SK-N-SH (cell line): ENCODE data around the gene CTLA4. TPM values are rescaled to one million over a fixed set of nuclear protein-coding genes. Genes with fewer than 3 reads are reported as not detected.

Source experiments
- CTCF ChIA-PET: fragments of 300-600, 350-600 bp; formaldehyde crosslinking; extraction: SDS; loops from one replicate; lab custom pipeline; 2021; lab: Yijun Ruan, JAX
- POLR2A ChIA-PET: fragments of 350-600 bp; sonication (Branson Sonifier 250); formaldehyde crosslinking; extraction: SDS; loops from one replicate; lab custom pipeline; 2020; ENCODE audit warnings: antibody characterized with exemption, inconsistent platforms; lab: Yijun Ruan, JAX
- DNase-seq: peaks from one replicate; pipeline ENCODE4 v3.0.0; 2012
- H2AFZ ChIP-seq: fragments of 200-600 bp; sonication (generic); 2 replicates; pipeline ENCODE4 v1.8.1; 2016; ENCODE audit warnings: antibody characterized with exemption, mild to moderate bottlenecking, low read depth
- H3F3A ChIP-seq: fragments of 200-600 bp; sonication (generic); replicated peaks from 2 replicates; pipeline ENCODE3; 2016; ENCODE audit warnings: antibody characterized with exemption, mild to moderate bottlenecking; ENCODE audit not compliant: insufficient read depth
- H3K27ac ChIP-seq, 2 experiments: fragments of 200-500 bp in 1 of 2; fragments of 200-600 bp in 1 of 2; sonication (Bioruptor generic) in 1 of 2; sonication (generic), shearing (Covaris generic) in 1 of 2; 2 replicates each; pipeline versions ENCODE4 v1.5.1 to v1.6.1; 2014 to 2016; ENCODE audit warnings: low read depth in 2 of 2, inconsistent platforms in 1 of 2, low read length in 1 of 2, mild to moderate bottlenecking in 1 of 2, mixed read lengths in 1 of 2
- H3K27me3 ChIP-seq: fragments of 200-600 bp; sonication (generic), shearing (Covaris generic); 2 replicates; pipeline ENCODE4 v1.6.1; 2016; ENCODE audit warnings: mixed run types; ENCODE audit not compliant: insufficient read depth
- H3K36me3 ChIP-seq, 2 experiments: fragments of 200-500 bp in 1 of 2; fragments of 200-600 bp in 1 of 2; sonication (Bioruptor generic) in 1 of 2; sonication (generic) in 1 of 2; replicated peaks in 1 of 2; 2 replicates each; pipeline versions ENCODE3 to v1.5.1; 2014 to 2016; ENCODE audit warnings: low read length in 1 of 2, mild to moderate bottlenecking in 1 of 2; ENCODE audit not compliant: insufficient read depth in 2 of 2, control insufficient read depth in 1 of 2
- H3K4me1 ChIP-seq, 2 experiments: fragments of 200-500 bp in 1 of 2; fragments of 200-600 bp in 1 of 2; sonication (Bioruptor generic) in 1 of 2; sonication (generic), shearing (Covaris generic) in 1 of 2; 2 replicates each; pipeline versions ENCODE4 v1.5.1 to v1.6.1; 2014 to 2016; ENCODE audit warnings: low read depth in 1 of 2, low read length in 1 of 2, mixed run types in 1 of 2; ENCODE audit not compliant: insufficient read depth in 2 of 2, control insufficient read depth in 1 of 2
- H3K4me2 ChIP-seq: fragments of 200-600 bp; sonication (generic), shearing (Covaris generic); 2 replicates; pipeline ENCODE4 v1.6.1; 2017; ENCODE audit warnings: mixed run types
- H3K4me3 ChIP-seq, 2 experiments: fragments of 200-500 bp in 1 of 2; fragments of 200-600 bp in 1 of 2; sonication (Bioruptor generic) in 1 of 2; sonication (generic), shearing (Covaris generic) in 1 of 2; 2 replicates each; pipeline versions ENCODE4 v1.5.1 to v1.8.1; 2014 to 2016; ENCODE audit warnings: low read depth in 2 of 2, inconsistent platforms in 1 of 2, low read length in 1 of 2, mild to moderate bottlenecking in 1 of 2, mixed read lengths in 1 of 2, moderate library complexity in 1 of 2
- H3K79me2 ChIP-seq: fragments of 200-600 bp; sonication (generic); 2 replicates; pipeline ENCODE4 v1.8.1; 2017; ENCODE audit warnings: mild to moderate bottlenecking; ENCODE audit not compliant: insufficient read depth
- H3K9ac ChIP-seq: fragments of 200-600 bp; sonication (generic); 2 replicates; pipeline ENCODE4 v1.6.1; 2017; ENCODE audit warnings: mixed run types
- H3K9me2 ChIP-seq: fragments of 200-600 bp; sonication (generic); 2 replicates; pipeline ENCODE4 v1.6.1; 2017; ENCODE audit warnings: mixed run types
- H3K9me3 ChIP-seq: fragments of 200-600 bp; sonication (generic); 2 replicates; pipeline ENCODE4 v1.6.1; 2017; ENCODE audit warnings: mixed run types, mild to moderate bottlenecking, moderate library complexity
- H4K20me1 ChIP-seq: fragments of 200-600 bp; sonication (generic); 2 replicates; pipeline ENCODE4 v1.6.1; 2017; ENCODE audit warnings: mild to moderate bottlenecking, mixed run types; ENCODE audit not compliant: insufficient read depth
- FOXM1 ChIP-seq: IDR thresholded peaks from 2 replicates; pipeline ENCODE4 v1.4.0; 2012; ENCODE audit warnings: low read depth, mild to moderate bottlenecking
- MAX ChIP-seq: IDR thresholded peaks from 2 replicates; pipeline ENCODE4 v1.4.0; 2012; ENCODE audit warnings: low read depth
- POLR2AphosphoS5 ChIP-seq: IDR thresholded peaks from 2 replicates; pipeline ENCODE4 v1.6.1; 2012; ENCODE audit warnings: low read depth, low read length
- REST ChIP-seq: IDR thresholded peaks from 2 replicates; pipeline ENCODE4 v1.6.1; 2012; ENCODE audit warnings: mild to moderate bottlenecking, low read depth, low read length, moderate library complexity
- WGBS: methylation state at CpG from one replicate; pipeline ENCODE4 v1.1.6; 2017; ENCODE audit warnings: low lambda C conversion rate; 5-methylcytosine and 5-hydroxymethylcytosine counted together
- polyA plus RNA-seq, 3 experiments: library from polyadenylated mRNA; depleted of rRNA; stranded (reverse); fragments of >200 nt; gene quantifications; 2 replicates each; pipeline ENCODE4 v1.2.3, GENCODE V29; 2012
- TF ChIP-seq, protein P1 (sequence below): IDR thresholded peaks from 2 replicates; pipeline ENCODE4 v1.4.0; 2012; ENCODE audit warnings: low read depth, borderline replicate concordance

The CTLA4 gene
- polyA plus RNA-seq, 1 of the 3 experiments (the other 2 are of a cell fraction): not detected

GRCh38 chr2:203889944-203890343, 22.4 kb downstream of the CTLA4 start (continued):
- TF ChIP-seq, protein P1, sequence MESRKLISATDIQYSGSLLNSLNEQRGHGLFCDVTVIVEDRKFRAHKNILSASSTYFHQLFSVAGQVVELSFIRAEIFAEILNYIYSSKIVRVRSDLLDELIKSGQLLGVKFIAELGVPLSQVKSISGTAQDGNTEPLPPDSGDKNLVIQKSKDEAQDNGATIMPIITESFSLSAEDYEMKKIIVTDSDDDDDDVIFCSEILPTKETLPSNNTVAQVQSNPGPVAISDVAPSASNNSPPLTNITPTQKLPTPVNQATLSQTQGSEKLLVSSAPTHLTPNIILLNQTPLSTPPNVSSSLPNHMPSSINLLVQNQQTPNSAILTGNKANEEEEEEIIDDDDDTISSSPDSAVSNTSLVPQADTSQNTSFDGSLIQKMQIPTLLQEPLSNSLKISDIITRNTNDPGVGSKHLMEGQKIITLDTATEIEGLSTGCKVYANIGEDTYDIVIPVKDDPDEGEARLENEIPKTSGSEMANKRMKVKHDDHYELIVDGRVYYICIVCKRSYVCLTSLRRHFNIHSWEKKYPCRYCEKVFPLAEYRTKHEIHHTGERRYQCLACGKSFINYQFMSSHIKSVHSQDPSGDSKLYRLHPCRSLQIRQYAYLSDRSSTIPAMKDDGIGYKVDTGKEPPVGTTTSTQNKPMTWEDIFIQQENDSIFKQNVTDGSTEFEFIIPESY: no peak
- TF ChIP-seq MAX: no peak

GRCh38 chr2:203890733-203891132, 23.2 kb downstream of the CTLA4 start:
- CTCF ChIA-PET: no interaction called here

More at GRCh38 chr2:203890733-203891132, 23.2 kb downstream of the CTLA4 start:
- TF ChIP-seq REST (no peak), POLR2AphosphoS5 (no peak), FOXM1 (no peak)
- POLR2A ChIA-PET: no interaction called here
- Histone ChIP-seq H3K9me3 (no peaks in the 10 kb centered on the region), H2AFZ (no peak overlapping the region), H3K4me1 (no peaks in the 10 kb centered on the region; a peak in 1 of 4 replicates), H3F3A (no peaks in the 10 kb centered on the region), H3K27ac (no peak overlapping the region), H3K9ac (no peak overlapping the region), H3K36me3 (no peaks in the 10 kb centered on the region), H3K79me2 (no peaks in the 10 kb centered on the region), H3K9me2 (no peaks in the 10 kb centered on the region), H3K27me3 (no peaks in the 10 kb centered on the region), H3K4me2 (no peak overlapping the region), H3K4me3 (no peak overlapping the region), H4K20me1 (no peaks in the 10 kb centered on the region)
- WGBS: 43% methylated on average over 1 of the region's 1 CpG
- no peak for DNase-seq
